HG02678 (cell line): ENCODE data around the gene GTF2A1.
"Not testable (repeated sequence)": the region's sequence is repeated elsewhere in the genome, so short reads cannot be mapped to it uniquely, and the experiment has no call there.

ENCODE experiments used
- ATAC-seq: cut with Tn5 transposase; IDR thresholded peaks from one replicate; pipeline ENCODE4 v1.9.1; 2021; ENCODE audit warnings: mild to moderate bottlenecking, moderate library complexity; ENCODE audit not compliant: unreplicated experiment

GTF2A1 gene

DNA sequence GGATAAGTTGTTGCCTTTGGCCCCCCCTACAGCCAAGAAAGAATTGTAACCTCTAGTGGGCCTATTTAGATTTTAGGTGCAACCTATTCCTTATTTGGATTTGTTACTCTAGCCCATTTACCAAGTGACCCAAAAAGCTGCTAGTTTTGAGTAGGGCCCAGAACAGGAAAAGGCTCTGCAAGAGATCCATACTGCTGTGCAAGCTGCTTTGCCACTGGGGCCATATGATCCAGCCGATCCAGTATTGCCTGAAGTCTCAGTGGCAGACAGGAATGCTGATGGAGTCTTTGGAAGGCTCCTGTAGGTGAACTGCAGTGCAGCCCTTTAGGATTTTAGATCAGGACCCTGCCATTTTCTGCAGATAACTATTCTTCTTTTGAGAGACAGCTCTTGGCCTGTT, 12.9 kb upstream of the GTF2A1 start:
- ATAC-seq = no peak

DNA sequence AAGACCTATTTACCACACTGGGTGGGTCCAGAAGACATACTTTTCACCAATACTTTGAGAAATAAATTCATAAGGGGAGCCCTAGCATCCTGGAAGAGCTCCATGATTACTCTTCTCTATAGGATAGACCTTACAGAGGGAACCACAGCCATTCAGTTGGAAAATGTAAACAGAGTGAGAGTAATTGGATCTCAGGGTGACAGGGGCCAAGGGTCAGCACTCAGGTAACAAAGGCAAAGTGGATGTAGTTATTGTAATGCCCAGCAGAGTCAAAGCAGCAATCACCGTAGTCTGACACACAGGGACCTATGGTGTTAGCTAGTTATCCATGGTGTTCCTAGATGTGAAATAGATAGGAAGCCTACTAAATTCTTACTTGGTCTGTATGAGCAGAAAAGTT, 10.8 kb upstream of the GTF2A1 start:
- no peak for ATAC-seq

DNA sequence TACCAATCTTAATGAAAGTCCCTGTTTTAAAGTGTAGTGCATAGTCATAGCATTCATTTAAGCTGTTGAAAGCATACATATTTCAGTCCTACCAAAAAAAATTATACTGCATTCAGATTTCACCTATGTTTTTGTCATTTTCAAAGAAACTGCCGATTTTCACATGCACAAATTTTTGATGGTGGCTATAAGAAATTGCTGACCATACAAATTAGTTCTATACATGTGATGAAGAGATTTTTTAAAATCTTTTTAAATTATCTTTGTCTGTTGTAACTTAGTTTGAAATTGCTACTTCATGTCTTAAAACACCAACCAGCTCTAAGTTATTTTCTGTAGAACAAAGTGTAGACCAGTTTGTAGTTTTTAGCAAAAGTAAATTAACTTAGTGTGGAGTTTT, 3.5 kb upstream of the GTF2A1 start:
- ATAC-seq = no peak

DNA sequence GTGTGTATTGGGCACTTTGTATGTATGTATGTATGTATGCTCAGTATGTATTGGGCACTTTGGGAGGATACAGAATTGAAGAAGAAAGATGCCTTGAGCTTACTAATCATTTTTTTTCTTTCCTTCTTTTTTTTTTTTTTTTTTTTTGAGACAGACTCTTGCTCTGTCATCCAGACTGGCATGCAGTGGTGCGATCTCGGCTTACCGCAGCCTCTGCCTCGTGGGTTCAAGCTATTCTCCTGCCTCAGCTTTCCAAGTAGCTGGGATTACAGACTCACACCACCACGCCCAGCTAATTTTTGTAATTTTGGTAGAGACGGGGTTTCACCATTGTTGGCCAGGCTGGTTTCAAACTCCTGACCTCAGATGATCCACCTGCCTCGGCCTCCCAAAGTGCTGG, 3.0 kb upstream of the GTF2A1 start:
- ATAC-seq = not testable (repeated sequence)

DNA sequence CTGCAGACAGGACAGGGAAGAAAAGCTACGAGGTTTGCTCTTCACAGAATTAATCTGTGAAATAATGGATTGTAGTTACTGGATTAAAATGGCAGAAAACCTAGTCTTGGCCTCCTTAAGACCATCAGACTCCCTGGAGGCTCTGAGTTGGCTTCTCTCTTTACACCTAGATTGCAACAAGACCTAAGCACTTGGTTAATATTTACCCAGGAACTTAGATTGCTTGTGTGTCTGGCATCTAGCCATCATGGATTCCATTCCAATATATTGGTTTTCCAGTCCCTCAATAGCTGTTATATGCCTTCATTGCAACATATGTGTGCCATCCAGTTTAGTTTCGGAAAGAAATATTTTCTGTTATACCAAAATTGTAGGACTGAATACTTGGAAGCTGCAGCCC, 1.9 kb upstream of the GTF2A1 start:
- ATAC-seq = no peak

DNA sequence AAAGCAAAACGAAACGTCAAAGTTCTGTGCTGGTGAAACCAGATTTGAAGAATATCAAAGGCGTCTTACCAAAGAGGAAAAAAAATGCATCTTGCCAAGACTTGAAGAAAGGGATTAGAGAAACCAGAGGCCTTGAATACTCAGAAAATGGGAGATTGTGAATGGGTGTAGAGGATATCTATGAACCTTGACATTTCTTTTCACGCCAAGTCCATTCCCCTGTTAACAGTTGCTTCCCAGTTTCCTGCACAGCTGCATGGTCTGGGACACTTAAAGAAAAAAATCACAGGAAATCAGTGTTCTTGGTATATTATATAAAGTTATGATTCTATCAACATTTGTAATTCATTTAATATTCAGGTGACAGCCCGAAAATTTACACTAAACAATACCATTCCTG, 1.4 kb upstream of the GTF2A1 start:
- no peak for ATAC-seq

DNA sequence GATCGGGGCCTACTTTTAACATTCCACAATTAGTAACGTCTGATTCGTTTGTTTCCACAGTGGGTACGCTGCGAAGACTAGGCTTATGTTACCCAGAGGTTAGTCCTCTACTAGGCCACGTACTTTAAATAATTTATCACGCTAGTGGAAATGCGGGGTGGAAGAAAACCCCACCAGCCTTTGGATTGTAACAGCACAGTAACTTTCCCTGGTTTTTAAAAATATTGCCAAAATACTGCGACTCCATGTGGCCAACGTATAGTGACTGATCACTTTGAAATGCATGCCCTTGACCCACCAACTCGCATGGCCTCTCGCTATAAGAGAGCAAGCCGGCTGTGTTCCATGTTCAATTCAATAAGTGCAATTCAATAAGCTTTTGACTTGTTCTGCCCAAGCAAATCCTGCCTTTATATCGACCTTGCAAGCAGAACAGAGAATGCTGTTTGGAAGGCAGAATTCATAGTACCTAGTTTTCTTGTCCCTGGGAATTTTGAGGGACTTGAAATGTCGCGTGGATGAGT, 882 bp upstream of the GTF2A1 start:
- no peak for ATAC-seq

DNA sequence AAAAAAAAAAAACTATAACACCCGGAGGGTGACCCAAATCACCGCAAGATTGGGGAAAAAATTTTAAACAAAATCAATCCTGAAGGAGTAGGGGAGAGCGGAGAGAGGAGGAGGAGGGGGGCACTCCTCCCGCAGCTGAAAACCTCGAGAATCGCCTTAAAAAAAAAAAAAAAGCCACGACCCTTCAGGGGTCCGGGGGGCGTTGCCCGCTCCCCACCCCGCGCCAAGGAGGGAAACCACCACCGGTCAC, 254 bp downstream of the GTF2A1 start:
- ATAC-seq = no peak

DNA sequence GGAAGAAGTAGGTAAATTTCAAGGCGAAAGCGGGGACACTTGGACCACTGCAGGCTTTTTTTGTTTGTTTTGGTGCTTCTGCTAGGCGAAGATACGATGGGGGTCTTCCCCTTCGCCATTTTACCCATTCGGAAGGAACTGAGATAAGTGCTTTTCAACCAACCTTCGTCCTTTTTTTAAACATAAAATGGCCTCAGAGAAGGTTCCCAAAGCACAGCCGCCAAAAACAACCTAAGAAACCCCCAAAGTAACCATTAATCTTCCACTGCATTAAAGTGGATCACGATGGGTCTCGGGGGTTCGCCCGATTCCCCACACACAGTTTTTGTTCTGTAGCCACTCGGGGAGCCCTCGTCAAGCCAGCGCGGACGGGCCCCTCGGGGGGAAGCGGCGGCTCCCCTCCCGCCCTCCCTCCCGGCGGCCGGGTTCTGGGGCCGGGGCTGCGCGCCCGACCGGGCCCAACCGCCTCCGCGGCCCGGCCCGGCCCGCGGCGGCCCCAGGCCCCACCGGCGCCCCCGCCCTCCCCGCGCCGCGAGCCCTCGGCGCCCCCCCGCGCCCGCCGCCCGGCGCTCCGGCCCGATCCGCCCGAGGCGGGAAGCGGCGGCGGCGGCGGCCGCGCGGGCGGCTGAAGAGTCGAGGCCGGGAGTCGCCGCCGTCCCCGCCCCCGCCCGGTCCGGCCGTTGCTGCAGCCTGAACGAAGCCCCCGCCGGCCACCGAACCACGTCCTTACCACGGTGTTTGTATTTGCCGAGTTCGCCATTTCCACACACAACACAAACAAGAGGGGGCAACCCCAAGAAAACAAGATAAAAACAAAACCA, 790 bp downstream of the GTF2A1 start:
- ATAC-seq = no peak

DNA sequence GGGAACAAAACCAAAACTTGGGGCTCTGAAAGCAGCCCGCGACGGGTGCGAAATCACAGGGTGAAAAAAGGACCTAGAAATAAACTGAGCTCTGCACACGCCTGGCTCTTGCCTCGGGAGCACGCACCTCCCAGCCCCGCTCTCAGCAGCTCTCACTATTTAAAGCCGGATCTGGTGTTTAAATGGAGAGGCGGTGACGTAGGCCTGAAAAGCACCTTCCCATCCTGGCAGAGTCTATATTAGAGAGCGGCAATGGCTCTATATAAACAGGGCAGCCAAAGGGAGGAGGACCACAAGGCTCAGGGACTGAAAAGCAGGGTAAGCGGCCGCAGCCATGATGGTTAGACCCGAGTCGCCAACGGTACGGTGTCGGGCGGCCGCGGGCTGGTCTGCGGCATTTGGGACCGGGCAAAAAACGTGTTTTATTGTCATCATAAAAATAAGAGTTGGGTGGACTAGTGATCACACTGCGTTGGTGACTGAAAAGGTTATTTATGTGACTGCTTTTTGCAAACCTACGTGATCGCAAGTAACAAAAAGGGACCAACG, 1.5 kb downstream of the GTF2A1 start:
- peak; percentile 58 for ATAC-seq

DNA sequence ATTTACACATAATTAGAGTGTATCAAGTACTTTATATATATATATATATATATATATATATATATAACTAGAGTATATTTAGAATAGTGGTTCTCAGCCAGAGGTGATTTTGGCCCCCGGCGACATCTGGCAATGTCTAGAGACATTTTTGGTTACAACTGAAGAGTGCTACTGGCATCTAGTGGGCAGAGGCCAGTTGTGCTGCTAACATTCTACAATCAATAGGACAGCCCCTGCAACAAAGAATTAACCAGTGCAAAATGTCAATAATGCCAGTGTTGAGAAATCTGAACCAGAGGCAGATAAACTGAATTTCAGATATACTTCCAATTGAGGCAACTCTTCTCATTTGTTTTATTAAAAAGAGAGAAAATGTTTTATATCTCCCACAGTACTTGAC, 8.9 kb downstream of the GTF2A1 start:
- peak; percentile 76 for ATAC-seq

DNA sequence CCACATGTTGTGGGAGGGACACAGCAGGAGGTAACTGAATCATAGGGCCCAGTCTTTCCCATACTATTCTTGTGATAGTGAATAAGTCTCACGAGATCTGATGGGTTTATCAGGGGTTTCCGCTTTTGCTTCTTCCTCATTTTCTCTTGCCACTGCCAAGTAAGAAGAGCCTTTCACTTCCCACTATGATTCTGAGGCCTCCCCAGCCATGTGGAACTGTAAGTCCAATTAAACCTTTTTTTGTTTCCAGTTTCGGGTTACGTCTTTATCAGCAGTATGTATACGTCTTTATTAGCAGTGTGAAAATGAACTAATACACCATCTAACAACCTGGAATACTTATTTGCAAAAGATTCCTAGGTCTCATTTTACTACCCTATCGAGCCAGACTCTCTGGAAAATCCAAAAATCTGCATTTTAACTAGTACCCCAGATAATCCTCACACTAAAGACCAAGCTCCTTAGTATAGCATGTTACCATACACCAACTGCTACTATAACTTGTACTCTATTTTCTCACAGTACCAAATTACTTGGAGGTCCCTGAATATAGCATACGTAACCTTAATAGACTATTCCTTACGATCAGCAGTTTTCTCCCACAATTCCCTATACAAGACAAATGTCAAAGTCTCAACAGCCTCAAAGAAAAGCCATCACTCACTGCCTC, 11.5 kb downstream of the GTF2A1 start:
- no peak for ATAC-seq

DNA sequence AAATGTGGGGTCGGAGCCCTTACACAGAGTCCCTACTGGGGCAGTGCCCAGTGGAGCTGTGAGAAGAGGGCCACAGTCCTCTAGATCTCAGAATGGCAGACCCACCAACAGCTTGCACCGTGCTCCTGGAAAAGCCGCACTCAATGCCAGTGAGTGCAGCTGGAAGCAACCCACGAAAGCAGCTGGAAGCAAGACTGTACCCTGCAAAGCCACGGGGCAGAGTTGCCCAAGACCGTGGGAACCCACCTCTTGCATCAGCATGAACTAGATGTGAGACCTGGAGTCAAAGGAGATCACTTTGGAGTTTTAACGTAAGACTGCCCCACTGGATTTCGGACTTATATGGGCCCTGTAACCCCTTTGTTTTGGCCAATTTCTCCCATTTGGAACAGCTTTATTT, 12.3 kb downstream of the GTF2A1 start:
- ATAC-seq = no peak

DNA sequence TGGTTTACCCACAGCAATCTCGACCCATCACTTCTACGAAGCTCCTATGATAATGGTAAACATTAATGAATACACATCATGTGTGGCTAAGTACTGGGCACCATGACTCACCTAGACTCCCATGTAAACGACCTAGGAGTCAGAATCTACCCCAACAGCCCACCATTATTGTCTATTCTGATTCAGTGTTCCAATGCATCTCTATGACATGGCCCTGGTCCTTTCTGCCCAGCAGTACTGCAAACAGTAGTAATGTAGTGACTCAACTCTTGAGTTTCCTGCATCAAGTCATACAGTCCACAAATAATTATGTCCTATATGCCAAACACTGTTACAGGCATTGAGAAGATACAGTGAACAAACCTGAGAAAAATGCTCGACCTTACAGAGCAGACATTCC, 14.6 kb downstream of the GTF2A1 start:
- no peak for ATAC-seq

DNA sequence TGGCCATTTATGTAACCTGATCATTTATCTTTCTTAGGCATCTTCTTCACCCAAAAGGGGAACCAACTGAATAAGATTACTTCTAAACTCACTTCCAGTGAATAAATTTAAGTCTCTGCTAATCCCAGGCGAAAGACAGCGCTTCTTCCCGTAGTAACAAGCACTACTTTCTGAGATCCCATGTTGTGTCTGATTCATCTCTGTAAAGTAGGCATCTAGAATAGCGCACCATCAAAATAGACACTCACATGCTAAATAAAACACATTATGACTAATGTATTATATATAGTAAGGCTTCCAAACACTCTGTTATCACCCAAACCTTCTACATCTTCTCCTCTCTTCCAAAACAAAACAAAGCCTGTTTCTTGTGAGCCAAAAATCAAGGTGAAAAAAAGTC, 15.1 kb downstream of the GTF2A1 start:
- ATAC-seq = no peak

DNA sequence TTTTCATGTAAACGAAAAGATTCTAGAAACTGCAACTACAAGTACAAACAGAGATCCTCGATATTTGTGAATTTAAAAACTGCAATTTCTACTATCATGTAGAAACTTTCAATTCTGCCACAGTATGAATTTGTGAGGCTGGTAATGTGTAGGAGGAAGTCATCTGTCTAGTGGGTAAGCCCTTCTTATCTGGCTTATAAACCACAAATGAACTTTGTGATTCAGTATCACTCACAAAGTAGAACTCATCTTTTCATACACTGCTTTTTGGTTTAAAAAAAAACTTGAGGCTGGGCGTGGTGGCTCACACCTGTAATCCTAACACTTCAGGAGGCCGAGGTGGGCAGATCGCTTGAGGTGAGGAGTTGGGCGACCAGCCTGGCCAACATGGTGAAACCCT, 20.7 kb downstream of the GTF2A1 start:
- no peak for ATAC-seq

DNA sequence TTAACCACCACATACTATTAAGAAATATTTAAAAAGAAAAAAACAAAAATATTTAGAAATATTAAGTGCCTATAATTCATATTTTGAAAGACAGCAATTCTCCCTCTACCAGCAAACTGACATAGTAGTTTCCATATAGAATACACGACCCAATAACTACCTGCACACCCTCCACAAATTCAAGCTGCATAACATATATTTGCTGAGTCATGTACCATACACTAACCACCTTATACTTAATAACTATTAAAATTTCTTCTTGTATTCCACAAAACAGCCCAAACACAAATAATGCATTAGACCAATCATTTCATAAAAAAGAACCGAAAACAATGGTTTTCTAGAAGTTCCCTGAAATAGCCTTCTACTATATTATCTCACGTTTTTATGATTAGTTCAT, 21.7 kb downstream of the GTF2A1 start:
- ATAC-seq = no peak

DNA sequence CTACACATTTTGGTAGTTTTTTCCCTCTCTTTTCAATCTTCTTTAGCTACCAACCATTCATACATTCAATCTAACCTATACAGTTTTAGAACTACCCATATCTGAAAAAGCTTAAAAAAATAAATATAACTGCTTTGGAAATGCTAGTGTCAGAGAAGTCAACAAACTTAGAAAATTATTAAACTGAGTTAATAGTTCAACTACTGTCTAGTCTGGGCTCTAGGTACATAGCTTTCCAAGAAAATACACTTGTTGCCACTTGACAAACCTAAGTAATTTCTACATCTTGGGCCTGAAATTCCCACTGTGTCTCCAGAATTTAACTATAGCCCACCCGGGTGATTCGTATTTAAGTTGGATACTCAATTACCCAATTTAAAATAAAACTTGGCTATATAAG, 22.1 kb downstream of the GTF2A1 start:
- ATAC-seq = no peak

DNA sequence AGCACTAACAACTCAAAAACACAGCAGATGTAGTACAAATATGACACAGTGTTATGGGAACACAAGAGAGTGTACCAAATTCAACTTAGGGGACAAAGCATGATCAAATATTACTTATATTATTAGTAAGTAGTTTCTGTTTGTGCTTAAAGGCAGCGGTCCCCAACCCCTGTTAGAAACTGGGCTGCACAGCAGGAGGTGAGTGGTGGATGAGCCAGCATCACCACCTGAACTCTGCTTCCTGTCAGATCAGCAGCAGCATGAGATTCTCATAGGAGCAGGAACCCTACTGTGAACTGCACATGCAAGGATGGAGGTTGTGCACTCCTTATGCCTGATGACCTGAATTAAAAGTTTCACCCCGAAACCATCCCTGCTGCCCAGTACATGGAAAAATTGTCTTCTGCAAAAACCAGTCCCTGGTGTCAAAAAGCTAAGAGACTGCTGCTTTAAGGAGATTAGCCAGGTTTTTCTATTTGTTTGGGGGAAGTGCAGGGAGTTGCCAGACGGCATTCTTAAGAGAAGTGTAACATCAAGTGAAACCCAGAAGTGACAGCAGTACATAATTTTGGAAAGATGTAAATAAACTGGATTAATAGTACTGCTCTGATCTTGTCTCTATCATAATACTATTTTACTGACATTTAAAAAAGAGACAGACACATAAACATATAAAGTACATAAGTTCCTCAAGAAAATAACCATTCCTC, 26.7 kb downstream of the GTF2A1 start:
- ATAC-seq = peak; percentile 43

DNA sequence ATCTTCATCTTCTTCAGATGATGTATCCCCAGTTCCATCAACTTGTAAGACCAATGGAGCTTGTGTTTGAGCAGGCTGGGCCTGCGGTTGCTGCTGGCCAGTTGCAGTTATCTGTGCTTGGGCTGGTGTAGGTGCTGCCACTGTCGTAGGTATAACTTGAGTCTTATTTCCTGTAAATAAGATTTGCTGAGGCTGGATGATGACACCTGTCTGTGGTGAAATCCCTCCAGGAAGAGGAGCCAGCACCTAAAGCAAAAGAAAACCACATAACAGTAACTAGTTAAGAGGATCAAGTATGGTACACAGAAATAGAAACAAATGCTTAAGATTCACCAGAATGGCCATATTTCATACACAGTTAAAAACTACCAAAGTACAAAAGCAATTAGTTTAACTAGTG, 28.2 kb downstream of the GTF2A1 start:
- no peak for ATAC-seq

DNA sequence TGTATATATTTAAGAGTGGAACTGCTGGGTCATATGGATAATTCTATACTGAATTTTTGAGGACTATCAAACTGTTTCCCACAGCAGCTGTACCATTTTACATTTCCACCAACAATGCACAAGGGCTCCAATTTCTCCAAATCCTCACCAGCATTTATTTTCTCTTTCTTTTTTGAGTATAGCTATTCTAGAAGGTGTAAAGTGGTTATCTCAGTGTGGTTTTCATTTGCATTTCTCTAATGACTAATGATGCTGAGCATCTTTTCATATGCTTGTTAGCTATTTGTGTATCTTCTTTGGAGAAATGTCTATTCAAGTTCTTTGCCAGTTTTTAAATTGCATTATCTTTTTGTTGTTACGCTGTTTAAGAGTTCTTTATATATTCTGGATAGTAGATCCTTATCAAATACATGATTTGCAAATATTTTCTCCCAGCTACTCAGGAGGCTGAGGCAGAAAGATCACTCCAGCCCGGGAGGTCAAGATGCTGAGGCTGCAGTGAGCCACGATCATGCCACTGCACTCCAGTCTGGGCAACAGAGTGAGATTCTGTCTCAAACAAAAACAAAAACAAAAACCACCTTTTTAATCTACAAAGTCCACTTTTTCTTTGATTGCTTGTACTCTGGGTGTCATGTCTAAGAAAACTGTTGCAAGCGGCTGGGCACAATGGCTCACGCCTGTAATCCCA, 32.8 kb downstream of the GTF2A1 start:
- ATAC-seq = peak; percentile 86
